Esophagus squamous epithelium (tissue), 4 donors: Measurements from ENCODE around the gene GATA2.

Experiments used
- POLR2A ChIP-seq, 4 donors: fragments of 450-650 bp; IDR thresholded peaks; one replicate each; pipeline ENCODE4 v1.6.1; 2017; ENCODE audit warnings: antibody characterized with exemption in 4 of 4, mild to moderate bottlenecking in 4 of 4, moderate library complexity in 3 of 4
- TF ChIP-seq, protein P1 (sequence below), 6 experiments: fragments of 450-650 bp in 4 of 6; fragments of 200-600 bp in 2 of 6; sonication (generic) in 2 of 6; IDR thresholded peaks; one replicate each; pipeline ENCODE4 v1.5.1; 2016 to 2019; ENCODE audit warnings: antibody characterized with exemption in 6 of 6, mild to moderate bottlenecking in 4 of 6, moderate library complexity in 4 of 6

GRCh38 chr3:128501431-128501830 is 8.4 kb upstream of the GATA2 start:
- no peak for TF ChIP-seq POLR2A (IDR thresholded peaks at IDR 0.05)
- TF ChIP-seq, protein P1, sequence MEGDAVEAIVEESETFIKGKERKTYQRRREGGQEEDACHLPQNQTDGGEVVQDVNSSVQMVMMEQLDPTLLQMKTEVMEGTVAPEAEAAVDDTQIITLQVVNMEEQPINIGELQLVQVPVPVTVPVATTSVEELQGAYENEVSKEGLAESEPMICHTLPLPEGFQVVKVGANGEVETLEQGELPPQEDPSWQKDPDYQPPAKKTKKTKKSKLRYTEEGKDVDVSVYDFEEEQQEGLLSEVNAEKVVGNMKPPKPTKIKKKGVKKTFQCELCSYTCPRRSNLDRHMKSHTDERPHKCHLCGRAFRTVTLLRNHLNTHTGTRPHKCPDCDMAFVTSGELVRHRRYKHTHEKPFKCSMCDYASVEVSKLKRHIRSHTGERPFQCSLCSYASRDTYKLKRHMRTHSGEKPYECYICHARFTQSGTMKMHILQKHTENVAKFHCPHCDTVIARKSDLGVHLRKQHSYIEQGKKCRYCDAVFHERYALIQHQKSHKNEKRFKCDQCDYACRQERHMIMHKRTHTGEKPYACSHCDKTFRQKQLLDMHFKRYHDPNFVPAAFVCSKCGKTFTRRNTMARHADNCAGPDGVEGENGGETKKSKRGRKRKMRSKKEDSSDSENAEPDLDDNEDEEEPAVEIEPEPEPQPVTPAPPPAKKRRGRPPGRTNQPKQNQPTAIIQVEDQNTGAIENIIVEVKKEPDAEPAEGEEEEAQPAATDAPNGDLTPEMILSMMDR (IDR thresholded peaks at IDR 0.05): no peak
